Mesothelial cell of epicardium (in vitro differentiated cells): Measurements from ENCODE around the gene ARHGEF26. TPM values are rescaled to one million over a fixed set of nuclear protein-coding genes. Genes with fewer than 3 reads are reported as not detected.

Experiments used
- DNase-seq, 2 experiments: peaks; one replicate each; pipeline ENCODE4 v3.0.0; 2021; ENCODE audit warnings: low spot score in 2 of 2; ENCODE audit not compliant: unreplicated experiment in 2 of 2
- H3K27ac Mint-ChIP-seq: 2 replicates; pipeline ENCODE4 v1.8.0; 2021; ENCODE audit warnings: mixed read lengths
- H3K27me3 Mint-ChIP-seq: 2 replicates; pipeline ENCODE4 v1.8.0; 2021; ENCODE audit warnings: low read depth, mixed read lengths
- H3K36me3 Mint-ChIP-seq: 2 replicates; pipeline ENCODE4 v1.8.0; 2021; ENCODE audit warnings: mixed read lengths
- H3K4me1 Mint-ChIP-seq: 2 replicates; pipeline ENCODE4 v1.8.0; 2021; ENCODE audit warnings: mixed read lengths
- H3K4me3 Mint-ChIP-seq: 2 replicates; pipeline ENCODE4 v1.8.0; 2021; ENCODE audit warnings: mild to moderate bottlenecking, moderate library complexity, mixed read lengths
- H3K9me3 Mint-ChIP-seq: 2 replicates; pipeline ENCODE4 v1.8.0; 2021; ENCODE audit warnings: mixed read lengths
- total RNA-seq: library from RNA; stranded (reverse); gene quantifications from 3 replicates; pipeline ENCODE4 v1.2.1, GENCODE V29; 2021
- TF ChIP-seq, protein P1 (sequence below): fragments of 200-600 bp; sonication (generic); IDR thresholded peaks from one replicate; pipeline ENCODE4 v1.5.0; 2021; ENCODE audit warnings: antibody characterized with exemption; ENCODE audit not compliant: unreplicated experiment

ARHGEF26 gene
- total RNA-seq, 1 donor from 2014 or later = 6.6 TPM

DNA sequence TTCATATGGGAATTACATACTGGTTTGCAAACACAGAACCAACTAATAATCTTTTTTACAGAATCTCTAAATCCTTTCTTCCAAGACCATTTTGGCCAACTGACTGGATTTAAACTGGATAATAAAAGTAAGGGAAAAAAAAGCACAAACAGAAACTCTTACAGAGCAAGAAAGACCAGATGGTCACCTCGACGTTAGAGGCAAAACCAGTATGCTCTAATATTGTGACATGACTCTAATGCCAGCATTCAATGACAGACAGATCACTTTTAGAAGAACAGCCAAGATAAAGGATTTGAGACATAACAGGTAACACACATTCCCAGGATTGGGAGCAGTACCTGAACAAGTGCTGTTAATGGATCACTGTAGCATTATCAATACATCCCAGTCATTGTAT, 152.2 kb downstream of the ARHGEF26 start:
- DNase-seq = no peak
- TF ChIP-seq, protein P1, sequence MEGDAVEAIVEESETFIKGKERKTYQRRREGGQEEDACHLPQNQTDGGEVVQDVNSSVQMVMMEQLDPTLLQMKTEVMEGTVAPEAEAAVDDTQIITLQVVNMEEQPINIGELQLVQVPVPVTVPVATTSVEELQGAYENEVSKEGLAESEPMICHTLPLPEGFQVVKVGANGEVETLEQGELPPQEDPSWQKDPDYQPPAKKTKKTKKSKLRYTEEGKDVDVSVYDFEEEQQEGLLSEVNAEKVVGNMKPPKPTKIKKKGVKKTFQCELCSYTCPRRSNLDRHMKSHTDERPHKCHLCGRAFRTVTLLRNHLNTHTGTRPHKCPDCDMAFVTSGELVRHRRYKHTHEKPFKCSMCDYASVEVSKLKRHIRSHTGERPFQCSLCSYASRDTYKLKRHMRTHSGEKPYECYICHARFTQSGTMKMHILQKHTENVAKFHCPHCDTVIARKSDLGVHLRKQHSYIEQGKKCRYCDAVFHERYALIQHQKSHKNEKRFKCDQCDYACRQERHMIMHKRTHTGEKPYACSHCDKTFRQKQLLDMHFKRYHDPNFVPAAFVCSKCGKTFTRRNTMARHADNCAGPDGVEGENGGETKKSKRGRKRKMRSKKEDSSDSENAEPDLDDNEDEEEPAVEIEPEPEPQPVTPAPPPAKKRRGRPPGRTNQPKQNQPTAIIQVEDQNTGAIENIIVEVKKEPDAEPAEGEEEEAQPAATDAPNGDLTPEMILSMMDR = no peak
- Mint-ChIP-seq H3K36me3 (peaks cover 49% of the 10 kb centered on the region), H3K9me3 (peaks cover 6% of the 10 kb centered on the region), H3K4me1 (peaks cover 14% of the 10 kb centered on the region), H3K27ac (no peak overlapping the region), H3K27me3 (no peaks in the 10 kb centered on the region), H3K4me3 (no peak overlapping the region)

DNA sequence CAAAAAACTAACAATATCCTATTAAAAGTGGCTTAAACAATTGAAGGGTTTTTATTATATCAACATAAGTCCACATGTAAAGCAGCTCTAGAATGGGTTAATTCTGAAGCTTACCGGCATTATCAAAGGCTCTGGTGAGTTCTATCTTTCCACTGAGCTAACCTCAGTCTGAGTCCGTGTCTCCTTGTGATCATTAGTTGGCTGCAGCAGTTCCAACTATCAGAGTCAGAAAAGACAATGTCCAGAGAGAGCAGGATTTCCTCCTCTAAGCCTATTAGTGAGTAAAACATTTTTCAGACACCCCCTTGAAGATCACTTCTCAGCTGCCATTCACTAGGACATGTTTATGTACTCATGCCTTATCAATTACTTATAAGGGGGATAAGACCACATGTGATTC, 153.2 kb downstream of the ARHGEF26 start:
- H3K27ac Mint-ChIP-seq = peak overlapping the region; percentile 15

DNA sequence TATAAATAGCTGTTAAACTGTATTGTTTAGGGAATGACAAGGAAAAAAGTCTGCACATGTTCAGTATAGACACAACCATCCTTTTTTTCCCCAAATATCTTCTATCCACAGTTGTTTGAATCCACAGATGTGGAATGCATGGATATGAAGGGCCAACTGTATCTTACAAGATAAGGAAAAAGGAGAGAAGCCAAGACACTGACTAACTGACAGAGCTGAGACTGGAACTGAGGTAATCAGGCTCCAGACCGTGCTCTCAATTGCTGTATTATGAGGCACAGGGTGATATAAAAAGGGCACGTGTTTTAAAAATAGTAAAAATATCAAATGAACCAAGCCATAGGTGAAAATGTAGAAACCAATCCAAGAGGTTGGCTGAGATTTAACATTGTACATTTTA, 154.1 kb downstream of the ARHGEF26 start:
- Mint-ChIP-seq H3K4me1 (peaks cover 14% of the 10 kb centered on the region), H3K27ac (peak overlapping the region; percentile 24), H3K4me3 (no peak overlapping the region), H3K9me3 (no peaks in the 10 kb centered on the region), H3K27me3 (no peaks in the 10 kb centered on the region), H3K36me3 (peaks cover 52% of the 10 kb centered on the region)
- no peak for DNase-seq
- TF ChIP-seq, protein P1 = no peak

More for the DNA sequence above, 153.2 kb downstream of the ARHGEF26 start:
- TF ChIP-seq, protein P1 = no peak
- Mint-ChIP-seq H3K4me1 (peaks cover 14% of the 10 kb centered on the region), H3K4me3 (no peak overlapping the region), H3K36me3 (peaks cover 47% of the 10 kb centered on the region), H3K9me3 (peaks cover under 1% of the 10 kb centered on the region), H3K27me3 (no peaks in the 10 kb centered on the region)
- no peak for DNase-seq

DNA sequence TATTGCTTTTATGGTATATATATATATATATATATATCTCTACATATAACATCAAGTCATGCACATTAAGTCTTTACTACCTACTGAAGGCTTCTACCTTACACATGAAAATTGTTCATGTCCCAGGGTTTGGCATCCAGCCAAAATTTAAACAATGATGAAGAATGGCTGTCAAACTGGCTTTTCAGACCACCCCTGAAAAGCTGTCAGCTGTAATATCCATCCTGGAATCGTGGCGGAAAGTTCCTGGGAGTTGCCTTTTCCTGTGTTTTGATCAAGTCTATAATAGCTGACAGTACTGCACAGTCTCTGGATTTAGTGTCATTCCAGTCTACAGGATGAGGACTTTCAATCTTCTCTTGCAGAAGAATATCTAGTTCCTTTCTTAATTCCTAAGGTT, 154.8 kb downstream of the ARHGEF26 start:
- DNase-seq = no peak
- H3K36me3 Mint-ChIP-seq = peaks cover 59% of the 10 kb centered on the region
- no peak overlapping the region for H3K4me3 Mint-ChIP-seq
- no peaks in the 10 kb centered on the region for H3K27me3 Mint-ChIP-seq
- TF ChIP-seq, protein P1 = no peak
- no peaks in the 10 kb centered on the region for H3K9me3 Mint-ChIP-seq
- peak overlapping the region; percentile 30 for H3K27ac Mint-ChIP-seq
- H3K4me1 Mint-ChIP-seq = peaks cover 14% of the 10 kb centered on the region

DNA sequence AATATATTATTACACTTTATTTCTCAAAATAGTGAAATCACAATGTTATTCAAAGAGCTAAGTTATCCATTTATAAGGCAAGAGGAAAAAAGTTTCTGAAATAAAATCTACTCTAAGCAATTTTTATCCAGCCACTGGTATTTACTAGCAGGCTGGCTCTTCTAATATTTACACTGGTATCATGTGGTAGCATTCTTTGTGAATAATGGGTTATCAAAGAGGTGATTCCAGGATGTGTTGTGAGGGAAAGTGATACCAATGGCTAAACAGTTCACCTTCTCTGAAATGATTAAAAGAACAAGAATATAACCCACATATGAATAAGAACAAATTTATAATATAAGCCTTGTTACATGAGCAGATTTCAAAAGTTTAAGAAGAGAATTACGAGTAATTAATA, 159.0 kb downstream of the ARHGEF26 start:
- peaks cover 9% of the 10 kb centered on the region for H3K4me1 Mint-ChIP-seq

More for the DNA sequence above, 159.0 kb downstream of the ARHGEF26 start:
- Mint-ChIP-seq H3K9me3 (no peaks in the 10 kb centered on the region), H3K4me3 (no peak overlapping the region), H3K36me3 (peaks cover 63% of the 10 kb centered on the region), H3K27ac (no peak overlapping the region), H3K27me3 (no peaks in the 10 kb centered on the region)
- TF ChIP-seq, protein P1 = no peak
- no peak for DNase-seq
